IMR-90 (cell line): ENCODE data around the gene FAM234B. TPM values are rescaled to one million over a fixed set of nuclear protein-coding genes. Genes with fewer than 3 reads are reported as not detected.

ENCODE experiments used
- ATAC-seq: fragments of 200-7000 bp; cut with Tn5 transposase; 2 replicates; pipeline ENCODE4 v1.9.1; 2020; ENCODE audit warnings: low read depth, mild to moderate bottlenecking, moderate library complexity
- BruUV-seq: library from RNA; stranded (reverse); fragments of 400-500 nt; replicated peaks from 2 replicates; lab custom pipeline; 2021; lab: Mats Ljungman, UMichigan
- CTCF ChIA-PET: fragments of 300-600 bp; formaldehyde crosslinking; extraction: SDS; loops from one replicate; lab custom pipeline; 2021; ENCODE audit warnings: antibody characterized with exemption; lab: Yijun Ruan, JAX
- POLR2A ChIA-PET: fragments of 300-600 bp; sonication (Branson Sonifier 250); formaldehyde crosslinking; loops from one replicate; lab custom pipeline; 2022; ENCODE audit warnings: antibody characterized with exemption; ENCODE audit not compliant: unreplicated experiment; lab: Charles Lee
- DNase-seq: peaks from one replicate; pipeline ENCODE4 v3.0.0; 2013
- H2AFZ ChIP-seq: replicated peaks from 2 replicates; pipeline ENCODE3; 2013; ENCODE audit warnings: low read length, mild to moderate bottlenecking; ENCODE audit not compliant: poor library complexity
- H2AK5ac ChIP-seq: 2 replicates; pipeline ENCODE4 v1.6.1; 2013; ENCODE audit warnings: low read depth, low read length, inconsistent platforms
- H2AK9ac ChIP-seq: replicated peaks from 2 replicates; pipeline ENCODE3; 2013; ENCODE audit warnings: mild to moderate bottlenecking, low read depth, low read length, moderate library complexity; ENCODE audit not compliant: poor library complexity
- H2BK120ac ChIP-seq: 2 replicates; pipeline ENCODE4 v1.6.1; 2013; ENCODE audit warnings: low read depth, low read length, inconsistent platforms
- H2BK15ac ChIP-seq: 3 replicates; pipeline ENCODE4 v1.6.1; 2013; ENCODE audit warnings: low read depth, low read length, inconsistent platforms
- H2BK20ac ChIP-seq: 2 replicates; pipeline ENCODE4 v1.6.1; 2013; ENCODE audit warnings: low read depth, mild to moderate bottlenecking, inconsistent platforms, low read length, moderate library complexity
- H2BK5ac ChIP-seq: 2 replicates; pipeline ENCODE4 v1.6.1; 2013; ENCODE audit warnings: mild to moderate bottlenecking, low read depth, low read length, inconsistent platforms; ENCODE audit not compliant: poor library complexity, severe bottlenecking
- H3K14ac ChIP-seq: replicated peaks from 2 replicates; pipeline ENCODE4 v1.6.1; 2013; ENCODE audit warnings: low read depth, low read length, inconsistent platforms
- H3K18ac ChIP-seq: 2 replicates; pipeline ENCODE4 v1.6.1; 2013; ENCODE audit warnings: low read depth, low read length, control low read depth
- H3K23ac ChIP-seq: 2 replicates; pipeline ENCODE4 v1.6.1; 2013; ENCODE audit warnings: low read depth, low read length, inconsistent platforms
- H3K27ac ChIP-seq: 2 replicates; pipeline ENCODE4 v1.5.1; 2013; ENCODE audit warnings: mild to moderate bottlenecking, control low read depth, low read length; ENCODE audit not compliant: insufficient read depth
- H3K27me3 ChIP-seq: 2 replicates; pipeline ENCODE4 v1.6.1; 2013; ENCODE audit warnings: low read length; ENCODE audit not compliant: control insufficient read depth, insufficient read depth
- H3K36me3 ChIP-seq: 2 replicates; pipeline ENCODE4 v1.6.1; 2013; ENCODE audit warnings: low read length, mixed read lengths; ENCODE audit not compliant: control insufficient read depth, insufficient read depth
- H3K4ac ChIP-seq: 2 replicates; pipeline ENCODE4 v1.6.1; 2013; ENCODE audit warnings: low read depth, low read length, inconsistent platforms
- H3K4me1 ChIP-seq: 2 replicates; pipeline ENCODE4 v1.6.1; 2013; ENCODE audit warnings: low read length, mixed read lengths; ENCODE audit not compliant: control insufficient read depth, insufficient read depth
- H3K4me2 ChIP-seq: 2 replicates; pipeline ENCODE4 v1.6.1; 2013; ENCODE audit warnings: low read depth, mild to moderate bottlenecking, control low read depth, low read length, moderate library complexity
- H3K4me3 ChIP-seq: 2 replicates; pipeline ENCODE4 v1.5.1; 2013; ENCODE audit warnings: low read depth, mild to moderate bottlenecking, control low read depth, low read length, moderate library complexity; ENCODE audit not compliant: insufficient read depth
- H3K56ac ChIP-seq: 2 replicates; pipeline ENCODE4 v1.6.1; 2013; ENCODE audit warnings: low read length, inconsistent platforms; ENCODE audit not compliant: insufficient read depth; ENCODE audit errors: extremely low read depth
- H3K79me1 ChIP-seq, 2 experiments: 2 replicates each; pipeline ENCODE4 v1.6.1; 2013; ENCODE audit warnings: low read length in 2 of 2, inconsistent platforms in 1 of 2, low read depth in 1 of 2
- H3K9ac ChIP-seq: 2 replicates; pipeline ENCODE4 v1.6.1; 2013; ENCODE audit warnings: low read depth, low read length, control low read depth
- H3K9me1 ChIP-seq: 2 replicates; pipeline ENCODE4 v1.6.1; 2013; ENCODE audit warnings: low read length, inconsistent platforms; ENCODE audit not compliant: insufficient read depth
- H3K9me3 ChIP-seq: 2 replicates; pipeline ENCODE4 v1.6.1; 2013; ENCODE audit warnings: low read length; ENCODE audit not compliant: control insufficient read depth, insufficient read depth
- H4K20me1 ChIP-seq: 2 replicates; pipeline ENCODE4 v1.6.1; 2013; ENCODE audit warnings: low read length, inconsistent platforms; ENCODE audit not compliant: insufficient read depth
- H4K5ac ChIP-seq: 2 replicates; pipeline ENCODE4 v1.6.1; 2013; ENCODE audit warnings: mild to moderate bottlenecking, low read depth, low read length, control low read depth
- H4K8ac ChIP-seq, 2 experiments: 2 replicates each; pipeline ENCODE4 v1.6.1; 2013; ENCODE audit warnings: low read depth in 2 of 2, low read length in 2 of 2, control low read depth in 1 of 2, inconsistent platforms in 1 of 2
- H4K91ac ChIP-seq: 2 replicates; pipeline ENCODE4 v1.6.1; 2013; ENCODE audit warnings: low read depth, low read length, inconsistent platforms; ENCODE audit not compliant: insufficient read depth
- BHLHE40 ChIP-seq: fragments of 150-350 bp; IDR thresholded peaks from 2 replicates; pipeline ENCODE4 v1.6.1; 2016; ENCODE audit warnings: mild to moderate bottlenecking, low read depth, low read length
- CEBPB ChIP-seq: IDR thresholded peaks from 2 replicates; pipeline ENCODE4 v1.6.1; 2012; ENCODE audit warnings: low read depth, low read length, improper control_type of control experiment
- CHD1 ChIP-seq: IDR thresholded peaks from 2 replicates; pipeline ENCODE4 v1.6.1; 2012; ENCODE audit warnings: low read depth, low read length, improper control_type of control experiment
- FOS ChIP-seq: fragments of 150-350 bp; IDR thresholded peaks from 2 replicates; pipeline ENCODE4 v1.6.1; 2016; ENCODE audit warnings: low read depth, low read length
- MAFK ChIP-seq: IDR thresholded peaks from 2 replicates; pipeline ENCODE4 v1.6.1; 2012; ENCODE audit warnings: low read depth, low read length, improper control_type of control experiment
- MAZ ChIP-seq: IDR thresholded peaks from 2 replicates; pipeline ENCODE4 v1.6.1; 2012; ENCODE audit warnings: low read depth, mild to moderate bottlenecking, low read length, improper control_type of control experiment, moderate library complexity, borderline replicate concordance
- MXI1 ChIP-seq: IDR thresholded peaks from 2 replicates; pipeline ENCODE4 v1.6.1; 2012; ENCODE audit warnings: low read depth, mild to moderate bottlenecking, low read length, moderate library complexity, borderline replicate concordance
- NFE2L2 ChIP-seq: fragments of 150-350 bp; IDR thresholded peaks from 2 replicates; pipeline ENCODE4 v1.6.1; 2016; ENCODE audit warnings: low read depth, mild to moderate bottlenecking, low read length
- POLR2A ChIP-seq: IDR thresholded peaks from 2 replicates; pipeline ENCODE4 v1.6.1; 2012; ENCODE audit warnings: mild to moderate bottlenecking, low read depth, low read length
- RAD21 ChIP-seq: IDR thresholded peaks from 2 replicates; pipeline ENCODE4 v1.6.1; 2012; ENCODE audit warnings: low read length, improper control_type of control experiment
- RCOR1 ChIP-seq: IDR thresholded peaks from 2 replicates; pipeline ENCODE4 v1.6.1; 2012; ENCODE audit warnings: mild to moderate bottlenecking, low read length, improper control_type of control experiment; ENCODE audit not compliant: insufficient replicate concordance
- RFX5 ChIP-seq: IDR thresholded peaks from 2 replicates; pipeline ENCODE4 v1.8.0; 2012; ENCODE audit warnings: low read depth, mild to moderate bottlenecking, low read length, moderate library complexity
- SMC3 ChIP-seq: fragments of 150-350 bp; IDR thresholded peaks from 2 replicates; pipeline ENCODE4 v1.6.1; 2016; ENCODE audit warnings: low read depth, mild to moderate bottlenecking, antibody characterized with exemption, low read length, moderate library complexity
- WGBS, 2 experiments: methylation state at CpG; one replicate each; pipeline versions ENCODE4 v1.1.5 to v1.1.7; 2013; ENCODE audit warnings: missing lambda C conversion rate in 2 of 2; ENCODE audit not compliant: insufficient read length in 1 of 2; ENCODE audit errors: extremely low coverage in 2 of 2; 5-methylcytosine and 5-hydroxymethylcytosine counted together
- dilution Hi-C: fragments of 300-500 bp; cut with HindIII; formaldehyde crosslinking; loops from one replicate; pipeline ENCODE4 v1.14.3; 2018; ENCODE audit warnings: low sequenced_read_pairs; ENCODE audit not compliant: unreplicated experiment
- in situ Hi-C: fragments of 300-500 bp; cut with MboI; formaldehyde crosslinking; loops from 3 replicates; pipeline ENCODE4 v1.14.3; 2019; ENCODE audit warnings: low sequenced_read_pairs, inconsistent platforms, mixed read lengths
- intact Hi-C: fragments of 100-400 bp; cut with micrococcal nuclease; formaldehyde crosslinking; loops from 2 replicates; pipeline ENCODE4 v1.10.0; 2022
- polyA plus RNA-seq, 3 experiments: library from polyadenylated mRNA; depleted of rRNA; stranded (reverse); fragments of >200 nt; gene quantifications; 2 replicates each; pipeline ENCODE4 v1.2.3, GENCODE V29; 2012; ENCODE audit warnings: low replicate concordance in 1 of 3
- total RNA-seq: library from RNA; depleted of rRNA; stranded (reverse); fragments of >200 nt; gene quantifications from 2 replicates; pipeline ENCODE4 v1.2.3, GENCODE V29; 2012
- TF ChIP-seq, protein P1 (sequence below): fragments of 150-350 bp; IDR thresholded peaks from 2 replicates; pipeline ENCODE4 v1.6.1; 2017; ENCODE audit warnings: mild to moderate bottlenecking, antibody characterized with exemption, low read length, low read depth
- TF ChIP-seq, protein P2 (sequence below): conservative IDR thresholded peaks from 2 replicates; pipeline ENCODE4 v1.5.1; 2012; ENCODE audit warnings: mild to moderate bottlenecking, low read depth, low read length, improper control_type of control experiment
- TF ChIP-seq, protein P3 (sequence below): fragments of 150-350 bp; IDR thresholded peaks from 2 replicates; pipeline ENCODE4 v1.6.1; 2016; ENCODE audit warnings: low read depth, mild to moderate bottlenecking, low read length, moderate library complexity, borderline replicate concordance

FAM234B gene
- total and polyA plus RNA-seq, 2 of the 4 experiments (the other 2 are of a cell fraction) = 3.6 to 8.6 TPM

GRCh38 chr12:13085968-13086686, 41.9 kb downstream of the FAM234B start:
- H3K9ac ChIP-seq = no peak overlapping the region
- no peak overlapping the region for H4K5ac ChIP-seq
- H4K8ac ChIP-seq = no peak overlapping the region
- POLR2A ChIA-PET = no interaction called here
- no peak overlapping the region for H4K91ac ChIP-seq
- H3K56ac ChIP-seq = no peak overlapping the region
- no peak overlapping the region for H2BK20ac ChIP-seq
- no peak overlapping the region for H2BK120ac ChIP-seq
- no peak for DNase-seq
- in situ Hi-C loops (no loop called here), dilution Hi-C loops (no loop called here), intact Hi-C loops (no loop called here)
- no peaks in the 10 kb centered on the region for H3K4me1 ChIP-seq
- no peak for ATAC-seq
- 74% methylated on average over 3 of the region's 7 CpGs; no CpG with 5 or more reads in 1 of the 2 experiments for WGBS, 2 experiments
- H3K14ac ChIP-seq = no peak overlapping the region; the same call in 1 of the 2 replicates
- no TSS peak for BruUV-seq
- TF ChIP-seq CEBPB = no peak
- TF ChIP-seq RAD21 = no peak
- TF ChIP-seq, protein P1, sequence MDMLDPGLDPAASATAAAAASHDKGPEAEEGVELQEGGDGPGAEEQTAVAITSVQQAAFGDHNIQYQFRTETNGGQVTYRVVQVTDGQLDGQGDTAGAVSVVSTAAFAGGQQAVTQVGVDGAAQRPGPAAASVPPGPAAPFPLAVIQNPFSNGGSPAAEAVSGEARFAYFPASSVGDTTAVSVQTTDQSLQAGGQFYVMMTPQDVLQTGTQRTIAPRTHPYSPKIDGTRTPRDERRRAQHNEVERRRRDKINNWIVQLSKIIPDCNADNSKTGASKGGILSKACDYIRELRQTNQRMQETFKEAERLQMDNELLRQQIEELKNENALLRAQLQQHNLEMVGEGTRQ = no peak
- TF ChIP-seq SMC3 = no peak
- no peak for TF ChIP-seq MAZ
- no peak for TF ChIP-seq BHLHE40
- no peak for TF ChIP-seq RFX5
- no peak for TF ChIP-seq POLR2A
- TF ChIP-seq MAFK = no peak
- no peak for TF ChIP-seq FOS
- no peak for TF ChIP-seq RCOR1
- TF ChIP-seq NFE2L2 = no peak
- TF ChIP-seq, protein P2, sequence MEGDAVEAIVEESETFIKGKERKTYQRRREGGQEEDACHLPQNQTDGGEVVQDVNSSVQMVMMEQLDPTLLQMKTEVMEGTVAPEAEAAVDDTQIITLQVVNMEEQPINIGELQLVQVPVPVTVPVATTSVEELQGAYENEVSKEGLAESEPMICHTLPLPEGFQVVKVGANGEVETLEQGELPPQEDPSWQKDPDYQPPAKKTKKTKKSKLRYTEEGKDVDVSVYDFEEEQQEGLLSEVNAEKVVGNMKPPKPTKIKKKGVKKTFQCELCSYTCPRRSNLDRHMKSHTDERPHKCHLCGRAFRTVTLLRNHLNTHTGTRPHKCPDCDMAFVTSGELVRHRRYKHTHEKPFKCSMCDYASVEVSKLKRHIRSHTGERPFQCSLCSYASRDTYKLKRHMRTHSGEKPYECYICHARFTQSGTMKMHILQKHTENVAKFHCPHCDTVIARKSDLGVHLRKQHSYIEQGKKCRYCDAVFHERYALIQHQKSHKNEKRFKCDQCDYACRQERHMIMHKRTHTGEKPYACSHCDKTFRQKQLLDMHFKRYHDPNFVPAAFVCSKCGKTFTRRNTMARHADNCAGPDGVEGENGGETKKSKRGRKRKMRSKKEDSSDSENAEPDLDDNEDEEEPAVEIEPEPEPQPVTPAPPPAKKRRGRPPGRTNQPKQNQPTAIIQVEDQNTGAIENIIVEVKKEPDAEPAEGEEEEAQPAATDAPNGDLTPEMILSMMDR = no peak
- no peak for TF ChIP-seq CHD1
- TF ChIP-seq, protein P3, sequence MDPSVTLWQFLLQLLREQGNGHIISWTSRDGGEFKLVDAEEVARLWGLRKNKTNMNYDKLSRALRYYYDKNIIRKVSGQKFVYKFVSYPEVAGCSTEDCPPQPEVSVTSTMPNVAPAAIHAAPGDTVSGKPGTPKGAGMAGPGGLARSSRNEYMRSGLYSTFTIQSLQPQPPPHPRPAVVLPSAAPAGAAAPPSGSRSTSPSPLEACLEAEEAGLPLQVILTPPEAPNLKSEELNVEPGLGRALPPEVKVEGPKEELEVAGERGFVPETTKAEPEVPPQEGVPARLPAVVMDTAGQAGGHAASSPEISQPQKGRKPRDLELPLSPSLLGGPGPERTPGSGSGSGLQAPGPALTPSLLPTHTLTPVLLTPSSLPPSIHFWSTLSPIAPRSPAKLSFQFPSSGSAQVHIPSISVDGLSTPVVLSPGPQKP = no peak
- TF ChIP-seq MXI1 = no peak
- no peak overlapping the region for H2AFZ ChIP-seq
- no peaks in the 10 kb centered on the region for H3K79me1 ChIP-seq
- H2AK9ac ChIP-seq = no peak overlapping the region
- H3K4me2 ChIP-seq = no peak overlapping the region
- no peak overlapping the region for H3K23ac ChIP-seq
- H3K36me3 ChIP-seq = peaks cover 3% of the 10 kb centered on the region; the same call in 1 of the 2 replicates
- H3K9me1 ChIP-seq = no peaks in the 10 kb centered on the region; the same call in 1 of the 2 replicates
- no peak overlapping the region for H3K27ac ChIP-seq
- H3K18ac ChIP-seq = no peak overlapping the region
- H2AK5ac ChIP-seq = no peak overlapping the region
- CTCF ChIA-PET = no interaction called here
- H4K20me1 ChIP-seq = no peaks in the 10 kb centered on the region
- no peak overlapping the region for H2BK15ac ChIP-seq
- no peaks in the 10 kb centered on the region for H3K9me3 ChIP-seq
- H3K27me3 ChIP-seq = no peaks in the 10 kb centered on the region
- H2BK5ac ChIP-seq = no peak overlapping the region
- no peak overlapping the region for H3K4ac ChIP-seq
- H3K4me3 ChIP-seq = no peak overlapping the region
